Body of pancreas (tissue), 4 donors: ENCODE measurements around the gene RAD50. TPM values are rescaled to one million over a fixed set of nuclear protein-coding genes. Genes with fewer than 3 reads are reported as not detected.

Experiments
- ATAC-seq: fragments of 150-250 bp; one replicate; pipeline ENCODE4 v1.9.1; 2016
- DNase-seq, 4 donors: peaks; one replicate each; pipeline ENCODE4 v3.0.0-alpha.2; 2019
- H3K27ac ChIP-seq, 4 donors: fragments of 200-600 bp; sonication (generic); 1 replicate in 3 of 4; 2 replicates in 1 of 4; pipeline versions ENCODE4 v1.5.1 to v1.6.1; 2016 to 2019; ENCODE audit warnings: mild to moderate bottlenecking in 1 of 4, mixed read lengths in 1 of 4, moderate library complexity in 1 of 4
- H3K27me3 ChIP-seq, 2 donors: fragments of 200-600 bp; sonication (generic); one replicate each; pipeline ENCODE4 v1.6.0; 2016; ENCODE audit warnings: mild to moderate bottlenecking in 1 of 2
- H3K36me3 ChIP-seq, 2 donors: fragments of 200-600 bp; sonication (generic); replicated peaks in 1 of 2; 2 replicates each; pipeline ENCODE4 v1.5.1; 2016; ENCODE audit warnings: low read depth in 2 of 2; ENCODE audit not compliant: insufficient read depth in 1 of 2
- H3K4me1 ChIP-seq: fragments of 200-600 bp; sonication (generic); one replicate; pipeline ENCODE4 v1.6.0; 2016
- H3K4me3 ChIP-seq, 2 donors: fragments of 200-600 bp; sonication (generic); 1 replicate in 1 of 2; 2 replicates in 1 of 2; pipeline ENCODE4 v1.5.1; 2016 to 2019
- H3K9me3 ChIP-seq, 3 donors: fragments of 200-600 bp; sonication (generic); 1 replicate in 2 of 3; 2 replicates in 1 of 3; pipeline ENCODE4 v1.5.1; 2016
- CTCF ChIP-seq, 7 experiments: fragments of 450-650 bp in 4 of 7; fragments of 200-600 bp in 3 of 7; sonication (generic) in 3 of 7; IDR thresholded peaks; one replicate each; pipeline ENCODE4 v1.5.1; 2016 to 2019; ENCODE audit warnings: antibody characterized with exemption in 7 of 7
- POLR2A ChIP-seq, 3 donors: fragments of 450-650 bp; IDR thresholded peaks; one replicate each; pipeline ENCODE4 v1.6.1; 2016; ENCODE audit warnings: antibody characterized with exemption in 3 of 3, mild to moderate bottlenecking in 2 of 3
- WGBS, 2 donors: methylation state at CpG; one replicate each; pipeline ENCODE4 v1.1.5; 2017; 5-methylcytosine and 5-hydroxymethylcytosine counted together
- intact Hi-C: fragments of 100-400 bp; cut with DNase I; formaldehyde crosslinking; loops from one replicate; pipeline ENCODE4 v1.15.1; 2023
- total RNA-seq, 2 donors: library from RNA; depleted of rRNA; stranded (reverse); fragments of >200 nt; gene quantifications; one replicate each; pipeline ENCODE4 v1.1.0, GENCODE V29; 2016

Gene RAD50
- total RNA-seq, 2 donors from 2014 or later: 18.7 to 42.5 TPM

- peaks cover 0 to 18% of the 10 kb centered on the region in 2 donors for H3K27me3 ChIP-seq
- no peak within 1 kb of the TSS for H3K27ac ChIP-seq
- peaks cover 12% of the 10 kb centered on the region for H3K4me1 ChIP-seq
- H3K36me3 ChIP-seq: no peaks in the 10 kb centered on the region
- no peak within 1 kb of the TSS for H3K4me3 ChIP-seq
- intact Hi-C loops: no loop called here
- DNase-seq (no peak), ATAC-seq (no peak)
- TF ChIP-seq POLR2A (IDR thresholded peaks at IDR 0.05): no peak
- TF ChIP-seq CTCF (IDR thresholded peaks at IDR 0.05): no peak
- H3K9me3 ChIP-seq: no peaks in the 10 kb centered on the region
- WGBS, 2 donors: 94 to 96% methylated on average over 12 of the region's 12 CpGs
Observed at GRCh38 chr5:132657676-132658380, 101.1 kb downstream of the RAD50 start, which contains the start of gene IL13. Gene IL13 (plus strand): TSS chr5:132658173. CDS start chr5:132658187, 14 bp downstream.

GRCh38 chr5:132658381-132659302 lies 101.9 kb downstream of the RAD50 start:
- Histone ChIP-seq H3K27me3 (peaks cover 0 to 18% of the 10 kb centered on the region in 2 donors), H3K27ac (no peak overlapping the region), H3K4me1 (peaks cover 12% of the 10 kb centered on the region), H3K36me3 (no peaks in the 10 kb centered on the region), H3K9me3 (no peaks in the 10 kb centered on the region), H3K4me3 (no peak overlapping the region)
- 84 to 89% methylated on average over 9 of the region's 9 CpGs for WGBS, 2 donors
- intact Hi-C loops: no loop called here
- DNase-seq (no peak), ATAC-seq (no peak)
- TF ChIP-seq POLR2A (IDR thresholded peaks at IDR 0.05) (no peak), CTCF (IDR thresholded peaks at IDR 0.05) (no peak)

- Histone ChIP-seq H3K4me3 (no peak overlapping the region), H3K27me3 (peaks cover 0 to 18% of the 10 kb centered on the region in 2 donors), H3K27ac (no peak overlapping the region), H3K36me3 (no peaks in the 10 kb centered on the region), H3K9me3 (no peaks in the 10 kb centered on the region), H3K4me1 (peaks cover 12% of the 10 kb centered on the region)
- no peak for ATAC-seq
- intact Hi-C loops: no loop called here
- TF ChIP-seq CTCF (IDR thresholded peaks at IDR 0.05): no peak
- no peak for TF ChIP-seq POLR2A (IDR thresholded peaks at IDR 0.05)
- WGBS, 2 donors: 84 to 86% methylated on average over 18 to 23 of the region's 23 CpGs
- DNase-seq: no peak
Observed at GRCh38 chr5:132659598-132660493, 103.1 kb downstream of the RAD50 start.

- Histone ChIP-seq H3K9me3 (no peaks in the 10 kb centered on the region), H3K27ac (no peak overlapping the region), H3K36me3 (no peaks in the 10 kb centered on the region), H3K4me3 (no peak overlapping the region), H3K27me3 (peaks cover 0 to 7% of the 10 kb centered on the region in 2 donors), H3K4me1 (peaks cover 2% of the 10 kb centered on the region)
- TF ChIP-seq CTCF (IDR thresholded peaks at IDR 0.05) (no peak), POLR2A (IDR thresholded peaks at IDR 0.05) (no peak)
- ATAC-seq: no peak
- WGBS, 2 donors: 49 to 73% methylated on average over 6 to 12 of the region's 12 CpGs
- no peak for DNase-seq
- intact Hi-C loops: no loop called here
Observed at GRCh38 chr5:132661231-132662003, 104.6 kb downstream of the RAD50 start.
